ES-I3 (cell line): ENCODE data around the gene KIF22.

Experiments used
- H3K36me3 ChIP-seq: 2 replicates; pipeline ENCODE4 v1.6.1; 2013; ENCODE audit warnings: mild to moderate bottlenecking, low read length, control low read depth, moderate library complexity; ENCODE audit not compliant: insufficient read depth
- H3K4me1 ChIP-seq: 2 replicates; pipeline ENCODE4 v1.6.1; 2013; ENCODE audit warnings: mild to moderate bottlenecking, control low read depth, low read length; ENCODE audit not compliant: insufficient read depth
- H3K9ac ChIP-seq: 2 replicates; pipeline ENCODE4 v1.6.1; 2013; ENCODE audit warnings: low read depth, mild to moderate bottlenecking, low read length, moderate library complexity
- H3K9me3 ChIP-seq: 2 replicates; pipeline ENCODE4 v1.6.1; 2013; ENCODE audit warnings: mild to moderate bottlenecking, low read length, moderate library complexity; ENCODE audit not compliant: control insufficient read depth, insufficient read depth

KIF22 gene

DNA sequence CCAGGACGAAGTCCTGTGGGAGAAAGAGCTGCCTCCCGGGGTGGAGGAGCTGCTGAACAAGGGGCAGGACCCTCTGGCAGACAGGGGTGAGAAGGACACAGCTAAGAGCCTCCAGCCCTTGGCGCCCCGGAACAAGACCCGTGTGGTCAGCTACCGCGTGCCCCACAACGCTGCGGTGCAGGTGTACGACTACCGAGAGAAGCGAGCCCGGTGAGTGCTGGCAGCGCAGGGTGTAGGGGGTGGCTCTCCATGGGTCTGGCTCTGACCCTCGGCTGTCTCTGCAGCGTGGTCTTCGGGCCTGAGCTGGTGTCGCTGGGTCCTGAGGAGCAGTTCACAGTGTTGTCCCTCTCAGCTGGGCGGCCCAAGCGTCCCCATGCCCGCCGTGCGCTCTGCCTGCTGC, 51.1 kb downstream of the KIF22 start:
- no peaks in the 10 kb centered on the region for H3K36me3 ChIP-seq

DNA sequence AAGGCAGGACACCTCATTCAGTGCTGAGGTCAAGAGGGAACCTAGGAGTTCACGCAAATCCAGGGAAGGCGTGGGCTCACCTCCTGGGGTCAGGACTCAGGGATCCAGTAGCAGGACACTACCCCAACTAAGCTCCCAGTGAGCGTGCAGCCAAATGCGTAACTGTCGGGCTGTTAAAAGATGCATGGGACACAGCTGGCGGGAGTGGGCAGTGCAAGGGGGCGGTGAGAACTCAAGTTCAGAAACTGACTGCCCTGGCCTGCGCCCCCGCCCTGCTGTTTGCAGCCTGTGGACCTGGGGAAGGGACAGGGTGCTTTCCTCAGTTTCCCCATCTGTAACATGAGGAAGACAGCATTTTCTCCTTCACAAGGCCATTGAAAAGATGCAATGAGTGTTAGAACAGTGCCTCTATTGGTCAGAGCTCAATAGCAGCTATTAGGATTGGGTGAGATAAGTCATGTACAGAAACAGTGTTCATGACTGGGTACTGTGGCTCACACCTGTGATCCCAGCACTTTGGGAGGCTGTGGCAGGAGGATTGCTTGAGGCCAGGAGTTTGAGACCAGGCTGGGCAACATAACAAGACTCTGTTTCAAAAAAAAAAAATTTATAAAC, 52.3 kb downstream of the KIF22 start:
- Histone ChIP-seq H3K36me3 (no peaks in the 10 kb centered on the region), H3K9ac (no peak overlapping the region), H3K9me3 (no peaks in the 10 kb centered on the region), H3K4me1 (no peaks in the 10 kb centered on the region)

More for the DNA sequence above, 51.1 kb downstream of the KIF22 start:
- no peaks in the 10 kb centered on the region for H3K9me3 ChIP-seq
- no peaks in the 10 kb centered on the region for H3K4me1 ChIP-seq
- H3K9ac ChIP-seq = no peak overlapping the region

- Histone ChIP-seq H3K9ac (no peak overlapping the region), H3K4me1 (no peaks in the 10 kb centered on the region), H3K9me3 (no peaks in the 10 kb centered on the region), H3K36me3 (no peaks in the 10 kb centered on the region)
These were observed 53.4 kb downstream of the KIF22 start for GRCh38 chr16:29843931-29844330.

DNA sequence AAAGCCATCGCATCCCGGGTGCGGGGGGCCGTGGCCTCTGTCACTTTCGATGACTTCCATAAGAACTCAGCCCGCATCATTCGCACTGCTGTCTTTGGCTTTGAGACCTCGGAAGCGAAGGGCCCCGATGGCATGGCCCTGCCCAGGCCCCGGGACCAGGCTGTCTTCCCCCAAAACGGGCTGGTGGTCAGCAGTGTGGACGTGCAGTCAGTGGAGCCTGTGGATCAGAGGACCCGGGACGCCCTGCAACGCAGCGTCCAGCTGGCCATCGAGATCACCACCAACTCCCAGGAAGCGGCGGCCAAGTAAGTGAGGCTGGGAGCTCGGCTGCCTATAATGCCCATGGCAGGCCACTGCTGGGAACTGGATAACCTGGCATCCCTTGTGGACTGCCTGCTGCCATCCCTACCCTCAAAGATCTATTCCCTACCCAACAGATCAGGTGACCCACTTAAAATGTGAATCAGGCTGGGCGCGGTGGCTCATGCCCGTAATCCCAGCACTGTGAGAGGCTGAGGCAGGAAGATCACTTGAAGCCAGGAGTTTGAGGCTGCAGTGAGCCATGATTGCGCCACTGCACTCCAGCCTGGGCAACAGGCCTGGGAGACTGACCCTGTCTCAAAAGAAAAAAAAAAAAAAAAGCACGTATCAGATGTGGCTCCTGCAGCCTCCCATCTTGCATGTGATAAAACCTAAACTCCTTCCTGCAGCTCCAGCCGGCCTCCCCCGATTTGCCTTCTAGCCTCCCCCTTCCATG, 54.2 kb downstream of the KIF22 start:
- Histone ChIP-seq H3K9me3 (no peaks in the 10 kb centered on the region), H3K36me3 (no peaks in the 10 kb centered on the region), H3K9ac (no peak overlapping the region), H3K4me1 (peaks cover 7% of the 10 kb centered on the region; the same call in 1 of the 2 replicates)

DNA sequence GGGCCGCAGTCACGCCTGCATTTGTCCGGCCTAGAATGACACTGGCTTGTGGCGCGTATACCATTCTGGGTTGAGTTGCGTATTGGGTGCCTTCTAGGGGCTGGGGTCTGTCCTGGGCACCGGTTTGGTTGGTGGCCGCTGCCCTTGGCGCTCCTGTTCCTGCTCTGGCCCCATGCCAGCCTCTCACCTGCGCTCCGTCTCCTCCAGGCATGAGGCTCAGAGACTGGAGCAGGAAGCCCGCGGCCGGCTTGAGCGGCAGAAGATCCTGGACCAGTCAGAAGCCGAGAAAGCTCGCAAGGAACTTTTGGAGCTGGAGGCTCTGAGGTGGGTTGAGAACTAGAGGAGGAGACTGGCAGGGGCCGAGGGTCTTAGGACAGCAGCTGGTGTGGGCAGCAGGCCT, 55.1 kb downstream of the KIF22 start:
- Histone ChIP-seq H3K36me3 (no peaks in the 10 kb centered on the region), H3K9me3 (no peaks in the 10 kb centered on the region), H3K4me1 (peaks cover 7% of the 10 kb centered on the region; the same call in 1 of the 2 replicates), H3K9ac (no peak overlapping the region)

DNA sequence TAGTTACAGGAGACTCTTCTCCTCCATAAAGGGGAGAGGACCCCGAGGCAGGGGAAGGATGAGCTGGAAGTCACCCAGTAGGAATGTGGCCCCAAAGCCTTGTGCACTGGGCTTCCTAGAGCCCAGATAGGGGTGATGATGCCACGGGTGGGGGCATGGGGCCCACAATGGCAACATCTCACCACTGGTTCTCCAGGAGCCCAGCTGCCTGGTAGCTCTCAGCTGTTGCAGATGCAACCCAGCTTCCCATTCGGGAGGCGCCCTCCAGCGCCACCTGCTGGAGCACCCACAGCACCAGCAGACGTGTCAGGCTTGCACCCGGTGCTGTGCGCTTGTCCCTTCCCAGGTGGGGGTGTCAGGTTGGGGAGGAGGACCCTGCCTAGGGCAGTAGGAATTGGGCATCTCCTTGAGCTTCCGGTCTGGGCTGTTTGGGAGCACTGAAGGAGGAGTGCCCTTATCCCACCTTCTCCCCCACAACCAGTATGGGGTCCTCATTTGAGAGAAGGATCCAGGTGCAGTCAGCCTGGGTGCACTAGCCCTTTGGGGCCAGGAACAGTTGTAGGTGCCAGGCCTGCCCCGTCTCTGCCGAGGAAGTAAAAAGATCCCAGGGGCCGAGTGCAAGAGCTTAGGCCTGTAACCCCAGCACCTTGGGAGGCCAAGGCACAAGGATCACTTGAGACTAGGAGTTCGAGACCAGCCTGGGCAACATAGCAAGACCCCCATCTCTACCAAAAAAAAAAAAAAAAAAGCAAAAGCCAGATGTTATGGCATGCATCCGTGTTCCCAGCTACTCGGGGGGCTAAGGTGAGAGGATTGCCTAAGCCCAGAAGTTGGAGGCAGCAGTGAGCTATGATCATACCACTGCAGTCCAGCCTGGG, 58.1 kb downstream of the KIF22 start:
- no peak overlapping the region for H3K9ac ChIP-seq
- no peaks in the 10 kb centered on the region for H3K9me3 ChIP-seq
- no peaks in the 10 kb centered on the region for H3K36me3 ChIP-seq
- H3K4me1 ChIP-seq = peaks cover 7% of the 10 kb centered on the region; the same call in 1 of the 2 replicates

- Histone ChIP-seq H3K4me1 (peaks cover 7% of the 10 kb centered on the region; the same call in 1 of the 2 replicates), H3K9me3 (no peaks in the 10 kb centered on the region), H3K36me3 (no peaks in the 10 kb centered on the region), H3K9ac (no peak overlapping the region)
These were observed 59.0 kb downstream of the KIF22 start for GRCh38 chr16:29849505-29849904.

DNA sequence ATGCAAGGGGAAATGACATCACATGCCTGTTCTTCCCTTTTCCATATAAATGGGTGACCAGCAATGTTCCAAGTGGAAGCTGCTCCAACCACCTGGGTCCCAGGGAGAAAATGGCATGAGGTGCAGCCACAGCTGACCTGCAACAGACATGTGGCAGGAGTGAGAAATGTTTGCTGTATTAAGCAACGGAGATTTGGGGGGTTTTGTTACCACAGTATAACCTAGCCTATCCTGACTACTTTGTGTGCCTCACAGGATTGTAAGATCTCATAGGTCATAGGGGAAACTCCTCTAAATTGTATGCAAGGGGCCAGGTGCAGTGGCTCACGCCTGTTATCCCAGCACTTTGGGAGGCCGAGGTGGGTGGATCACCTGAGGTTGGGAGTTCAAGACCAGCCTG, 60.4 kb downstream of the KIF22 start:
- no peaks in the 10 kb centered on the region for H3K9me3 ChIP-seq
- peaks cover 7% of the 10 kb centered on the region; the same call in 1 of the 2 replicates for H3K4me1 ChIP-seq
- H3K9ac ChIP-seq = no peak overlapping the region
- H3K36me3 ChIP-seq = no peaks in the 10 kb centered on the region

DNA sequence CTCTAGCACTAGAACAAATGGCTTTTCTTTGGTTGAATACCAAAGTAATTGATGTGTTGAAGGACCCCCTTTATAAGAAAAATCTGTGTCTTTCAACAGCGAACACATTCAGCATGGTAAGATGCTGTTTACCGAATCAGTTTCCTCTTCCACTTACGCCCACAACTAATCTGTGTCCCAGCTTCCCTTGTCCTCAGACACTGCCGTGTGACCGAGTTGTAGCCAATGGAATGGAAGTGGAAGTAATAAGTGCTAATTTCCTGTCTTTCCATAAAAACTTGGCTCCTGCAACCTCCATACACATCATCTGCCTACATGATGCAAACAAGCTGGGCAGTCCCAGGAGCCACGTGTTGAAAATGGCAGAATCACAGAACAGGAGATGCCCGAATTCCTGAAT, 62.1 kb downstream of the KIF22 start:
- Histone ChIP-seq H3K9me3 (no peaks in the 10 kb centered on the region), H3K4me1 (peaks cover 7% of the 10 kb centered on the region; the same call in 1 of the 2 replicates), H3K9ac (no peak overlapping the region), H3K36me3 (no peaks in the 10 kb centered on the region)

GRCh38 chr16:29854520-29855100, 64.1 kb downstream of the KIF22 start:
- no peaks in the 10 kb centered on the region for H3K9me3 ChIP-seq
- peaks cover under 1% of the 10 kb centered on the region; the same call in 1 of the 2 replicates for H3K4me1 ChIP-seq
- no peak overlapping the region for H3K9ac ChIP-seq
- no peaks in the 10 kb centered on the region for H3K36me3 ChIP-seq
